Liver (tissue), 9 donors: ENCODE data around the gene PTGES. TPM values are rescaled to one million over a fixed set of nuclear protein-coding genes. Genes with fewer than 3 reads are reported as not detected.

Experiments
- DNase-seq: peaks from one replicate; pipeline ENCODE4 v3.0.0-alpha.2; 2017; ENCODE audit warnings: low spot score
- H3K27ac ChIP-seq, 2 donors: one replicate each; pipeline ENCODE4 v1.7.0; 2013; ENCODE audit warnings: inconsistent platforms in 2 of 2, low read length in 2 of 2, control low read depth in 1 of 2, low read depth in 1 of 2, mild to moderate bottlenecking in 1 of 2
- H3K27me3 ChIP-seq, 4 donors: one replicate each; pipeline versions ENCODE4 v1.6.1 to v1.7.0; 2013; ENCODE audit warnings: low read length in 3 of 4, inconsistent platforms in 1 of 4, mild to moderate bottlenecking in 1 of 4, moderate library complexity in 1 of 4; ENCODE audit not compliant: control insufficient read depth in 4 of 4, insufficient read depth in 4 of 4
- H3K36me3 ChIP-seq, 4 donors: one replicate each; pipeline versions ENCODE4 v1.6.1 to v1.7.0; 2013; ENCODE audit warnings: low read length in 3 of 4, mild to moderate bottlenecking in 3 of 4, low read depth in 1 of 4, moderate library complexity in 1 of 4; ENCODE audit not compliant: control insufficient read depth in 4 of 4, insufficient read depth in 3 of 4
- H3K4me1 ChIP-seq, 4 donors: one replicate each; pipeline versions ENCODE4 v1.6.1 to v1.7.0; 2013; ENCODE audit warnings: low read length in 3 of 4, mild to moderate bottlenecking in 3 of 4, moderate library complexity in 1 of 4; ENCODE audit not compliant: control insufficient read depth in 4 of 4, insufficient read depth in 4 of 4
- H3K4me3 ChIP-seq, 3 donors: one replicate each; pipeline versions ENCODE4 v1.6.1 to v1.7.0; 2013; ENCODE audit warnings: low read length in 3 of 3, control low read depth in 1 of 3, low read depth in 1 of 3, mild to moderate bottlenecking in 1 of 3
- H3K9ac ChIP-seq, 2 donors: one replicate each; pipeline ENCODE4 v1.7.0; 2013; ENCODE audit warnings: low read length in 2 of 2, mild to moderate bottlenecking in 2 of 2, moderate library complexity in 2 of 2, control low read depth in 1 of 2, low read depth in 1 of 2
- H3K9me3 ChIP-seq, 4 donors: one replicate each; pipeline versions ENCODE4 v1.6.1 to v1.7.0; 2013; ENCODE audit warnings: low read length in 3 of 4; ENCODE audit not compliant: control insufficient read depth in 4 of 4
- ATF3 ChIP-seq: IDR thresholded peaks from 2 replicates; pipeline ENCODE4 v1.6.1; 2016; ENCODE audit warnings: antibody characterized with exemption
- CTCF ChIP-seq: fragments of 150-350 bp; IDR thresholded peaks from 2 replicates; pipeline ENCODE4 v1.5.1; 2017; ENCODE audit warnings: improper control_type of control experiment, low read depth, low read length; ENCODE audit not compliant: missing input control
- EGR1 ChIP-seq, 2 donors: IDR thresholded peaks; 2 replicates each; pipeline ENCODE4 v1.6.1; 2016 to 2018; ENCODE audit warnings: antibody characterized with exemption in 2 of 2, low read depth in 2 of 2
- FOXA1 ChIP-seq: IDR thresholded peaks from 2 replicates; pipeline ENCODE4 v1.6.1; 2016; ENCODE audit warnings: antibody characterized with exemption
- FOXA2 ChIP-seq: IDR thresholded peaks from 2 replicates; pipeline ENCODE4 v1.6.1; 2016; ENCODE audit warnings: antibody characterized with exemption
- GABPA ChIP-seq, 2 donors: IDR thresholded peaks in 1 of 2; conservative IDR thresholded peaks in 1 of 2; 2 replicates each; pipeline ENCODE4 v1.6.1; 2016; ENCODE audit warnings: antibody characterized with exemption in 2 of 2, mild to moderate bottlenecking in 1 of 2, moderate library complexity in 1 of 2
- HNF4A ChIP-seq, 2 donors: conservative IDR thresholded peaks; 2 replicates each; pipeline ENCODE4 v1.6.1; 2016; ENCODE audit warnings: antibody characterized with exemption in 2 of 2, mild to moderate bottlenecking in 2 of 2
- HNF4G ChIP-seq: IDR thresholded peaks from 2 replicates; pipeline ENCODE4 v1.6.1; 2016; ENCODE audit warnings: antibody characterized with exemption
- JUND ChIP-seq, 2 donors: IDR thresholded peaks; 2 replicates each; pipeline ENCODE4 v1.6.1; 2016; ENCODE audit warnings: antibody characterized with exemption in 2 of 2
- MAX ChIP-seq: IDR thresholded peaks from 2 replicates; pipeline ENCODE4 v1.6.1; 2016; ENCODE audit warnings: antibody characterized with exemption
- NR2F2 ChIP-seq: IDR thresholded peaks from 2 replicates; pipeline ENCODE4 v1.6.1; 2016; ENCODE audit warnings: antibody characterized with exemption
- RAD21 ChIP-seq, 2 donors: IDR thresholded peaks; 2 replicates each; pipeline ENCODE4 v1.6.1; 2016; ENCODE audit warnings: antibody characterized with exemption in 2 of 2, mild to moderate bottlenecking in 2 of 2
- REST ChIP-seq: IDR thresholded peaks from 2 replicates; pipeline ENCODE4 v1.6.1; 2016; ENCODE audit warnings: antibody characterized with exemption, mild to moderate bottlenecking
- RXRA ChIP-seq, 2 donors: IDR thresholded peaks; 2 replicates each; pipeline ENCODE4 v1.6.1; 2017 to 2018; ENCODE audit warnings: antibody characterized with exemption in 2 of 2, mild to moderate bottlenecking in 1 of 2
- SP1 ChIP-seq: IDR thresholded peaks from 2 replicates; pipeline ENCODE4 v1.6.1; 2018; ENCODE audit warnings: antibody characterized with exemption, mild to moderate bottlenecking
- TAF1 ChIP-seq: conservative IDR thresholded peaks from 2 replicates; pipeline ENCODE4 v1.6.1; 2016; ENCODE audit warnings: antibody characterized with exemption, mild to moderate bottlenecking
- YY1 ChIP-seq: IDR thresholded peaks from 2 replicates; pipeline ENCODE4 v1.6.1; 2016; ENCODE audit warnings: antibody characterized with exemption, mild to moderate bottlenecking
- ZBTB33 ChIP-seq: IDR thresholded peaks from 2 replicates; pipeline ENCODE4 v1.6.1; 2016; ENCODE audit warnings: antibody characterized with exemption
- WGBS: extraction: QIAGEN DNeasy Blood & Tissue Kit; methylation state at CpG from one replicate; pipeline ENCODE4 v1.1.7; 2013; 5-methylcytosine and 5-hydroxymethylcytosine counted together
- polyA plus RNA-seq, 2 donors: library from polyadenylated mRNA; stranded (reverse) in 1 of 2; unstranded in 1 of 2; fragments of 200-250 nt in 1 of 2; fragments of >200 nt in 1 of 2; fragmentation: Nextera tagmentation in 1 of 2; extraction: Ambion mirVana in 1 of 2; gene quantifications; one replicate each; pipeline versions ENCODE4 v1.2.1 to v1.2.3, GENCODE V29; 2013 to 2015
- total RNA-seq, 2 donors: library from RNA; depleted of rRNA; stranded (reverse); fragments of >200 nt; gene quantifications; one replicate each; pipeline ENCODE4 v1.2.3, GENCODE V29; 2014
- donor health status: healthy.
- donor health status: healthy.
- donor health status: healthy.
- donor health status: healthy.
- donor health status: healthy.

The PTGES gene
- total and polyA plus RNA-seq, 4 donors = 0.07 to 0.47 (median 0.17) TPM; not detected in 1

- no peak for TF ChIP-seq MAX
- no peak for TF ChIP-seq RAD21 (IDR thresholded peaks at IDR 0.05)
- TF ChIP-seq FOXA1 = no peak
- no peak for TF ChIP-seq SP1
- TF ChIP-seq REST = no peak
- no peak for TF ChIP-seq ZBTB33
- TF ChIP-seq RXRA (IDR thresholded peaks at IDR 0.05) = no peak
- TF ChIP-seq GABPA (IDR thresholded peaks at IDR 0.05 in 1 of 2, conservative IDR thresholded peaks at IDR 0.05 in 1 of 2) = no peak
- no peak for TF ChIP-seq ATF3
- no peak for TF ChIP-seq HNF4G
- no peak for TF ChIP-seq EGR1 (IDR thresholded peaks at IDR 0.05; ENCODE audit: low read depth in 2 of 2)
- no peak for TF ChIP-seq JUND (IDR thresholded peaks at IDR 0.05)
- no peak for TF ChIP-seq FOXA2
- TF ChIP-seq TAF1 = no peak
- TF ChIP-seq YY1 = no peak
- no peak for TF ChIP-seq CTCF
- TF ChIP-seq NR2F2 = no peak
- TF ChIP-seq HNF4A (conservative IDR thresholded peaks at IDR 0.05) = no peak
- Histone ChIP-seq H3K4me1 (peaks cover 0 to 6% (median 2%) of the 10 kb centered on the region in 4 donors), H3K9ac (no peak overlapping the region), H3K27ac (no peak overlapping the region), H3K9me3 (no peaks in the 10 kb centered on the region), H3K36me3 (no peaks in the 10 kb centered on the region), H3K4me3 (no peak overlapping the region), H3K27me3 (no peaks in the 10 kb centered on the region)
- DNase-seq = no peak
- 47% methylated on average over 20 of the region's 20 CpGs for WGBS
Observed at GRCh38 chr9:129736334-129736733, 16.5 kb downstream of the PTGES start.
